SU-DHL-6 (cell line): ENCODE measurements around the gene KATNB1.
"Not testable (repeated sequence)": the region's sequence is repeated elsewhere in the genome, so short reads cannot be mapped to it uniquely, and the experiment has no call there.

Experiments used
- H2AFZ ChIP-seq: fragments of 200-600 bp; sonication (generic); 2 replicates; pipeline ENCODE4 v1.6.1; 2014; ENCODE audit warnings: low read depth, mild to moderate bottlenecking, moderate library complexity, mixed read lengths, antibody characterized with exemption, low read length; ENCODE audit not compliant: severe bottlenecking
- H3F3A ChIP-seq: fragments of 200-600 bp; shearing (Covaris generic); 2 replicates; pipeline ENCODE4 v1.6.0; 2016; ENCODE audit warnings: antibody characterized with exemption, mild to moderate bottlenecking; ENCODE audit not compliant: insufficient read depth
- H3K27ac ChIP-seq: fragments of 200-600 bp; sonication (generic); 2 replicates; pipeline ENCODE4 v1.5.1; 2016; ENCODE audit warnings: low read depth, mild to moderate bottlenecking, low read length, moderate library complexity, mixed read lengths
- H3K27me3 ChIP-seq: fragments of 200-600 bp; sonication (generic), shearing (Covaris generic); 2 replicates; pipeline ENCODE4 v1.6.0; 2014; ENCODE audit warnings: mild to moderate bottlenecking, low read length
- H3K36me3 ChIP-seq: fragments of 200-600 bp; sonication (generic); 2 replicates; pipeline ENCODE4 v1.6.1; 2014; ENCODE audit warnings: mild to moderate bottlenecking, low read length, mixed read lengths
- H3K4me2 ChIP-seq: fragments of 300-600, 200-600 bp; shearing (Covaris generic), sonication (generic); 2 replicates; pipeline ENCODE4 v1.6.0; 2014; ENCODE audit warnings: low read length, low read depth, mild to moderate bottlenecking; ENCODE audit not compliant: poor library complexity, severe bottlenecking
- H3K4me3 ChIP-seq: fragments of 200-600 bp; sonication (generic); 2 replicates; pipeline ENCODE4 v1.5.1; 2014; ENCODE audit warnings: antibody characterized with exemption, low read length, mild to moderate bottlenecking, mixed read lengths; ENCODE audit not compliant: insufficient read depth, poor library complexity, severe bottlenecking
- H3K79me2 ChIP-seq: fragments of 200-600 bp; sonication (generic); 2 replicates; pipeline ENCODE4 v1.6.1; 2014; ENCODE audit warnings: mild to moderate bottlenecking, low read length, moderate library complexity; ENCODE audit not compliant: insufficient read depth
- H3K9ac ChIP-seq: fragments of 200-600 bp; sonication (generic); 2 replicates; pipeline ENCODE4 v1.7.0; 2014; ENCODE audit warnings: mild to moderate bottlenecking, low read length
- H3K9me2 ChIP-seq: fragments of 200-600 bp; sonication (generic); replicated peaks from 2 replicates; pipeline ENCODE4 v1.6.1; 2014; ENCODE audit warnings: low read length; ENCODE audit not compliant: insufficient read depth
- H3K9me3 ChIP-seq: fragments of 200-600 bp; sonication (generic); 2 replicates; pipeline ENCODE4 v1.6.1; 2014; ENCODE audit warnings: low read length, mixed read lengths; ENCODE audit not compliant: insufficient read depth
- H4K20me1 ChIP-seq: fragments of 200-600 bp; sonication (generic); 2 replicates; pipeline ENCODE4 v1.6.1; 2014; ENCODE audit warnings: low read depth, mild to moderate bottlenecking, antibody characterized with exemption, low read length, moderate library complexity, mixed read lengths
- CTCF ChIP-seq: fragments of 200-600 bp; sonication (generic); IDR thresholded peaks from one replicate; pipeline ENCODE4 v1.5.1; 2017; ENCODE audit warnings: antibody characterized with exemption, mild to moderate bottlenecking, low read length, moderate library complexity; ENCODE audit not compliant: insufficient read depth, poor library complexity, severe bottlenecking
- EZH2phosphoT487 ChIP-seq: fragments of 200-600 bp; sonication (generic), shearing (Covaris generic); conservative IDR thresholded peaks from 2 replicates; pipeline ENCODE4 v1.6.1; 2018; ENCODE audit warnings: mild to moderate bottlenecking, antibody characterized with exemption, low read length, moderate library complexity, mixed read lengths

KATNB1 gene

GRCh38 chr16:57709663-57710062 lies 25.9 kb upstream of the KATNB1 start:
- Histone ChIP-seq H3K9me2 (no peaks in the 10 kb centered on the region), H3F3A (no peaks in the 10 kb centered on the region), H3K36me3 (no peaks in the 10 kb centered on the region), H3K9ac (no peak overlapping the region), H3K9me3 (no peaks in the 10 kb centered on the region), H3K79me2 (no peaks in the 10 kb centered on the region), H2AFZ (no peak overlapping the region), H3K27me3 (no peaks in the 10 kb centered on the region), H3K4me2 (no peak overlapping the region), H3K27ac (no peak overlapping the region), H4K20me1 (no peaks in the 10 kb centered on the region), H3K4me3 (no peak overlapping the region)
- TF ChIP-seq EZH2phosphoT487 (no peak), CTCF (no peak)

- no peaks in the 10 kb centered on the region for H3K27me3 ChIP-seq
- H3K4me3 ChIP-seq = no peak overlapping the region
- H2AFZ ChIP-seq = no peak overlapping the region
- no peak for TF ChIP-seq CTCF
- TF ChIP-seq EZH2phosphoT487 = no peak
- no peak overlapping the region for H3K9ac ChIP-seq
- no peak overlapping the region for H3K4me2 ChIP-seq
- H3K27ac ChIP-seq = no peak overlapping the region
- no peaks in the 10 kb centered on the region for H3K36me3 ChIP-seq
- no peaks in the 10 kb centered on the region for H3K9me3 ChIP-seq
- no peaks in the 10 kb centered on the region for H3K9me2 ChIP-seq
- H3K79me2 ChIP-seq = no peaks in the 10 kb centered on the region
- no peaks in the 10 kb centered on the region for H3F3A ChIP-seq
- no peaks in the 10 kb centered on the region for H4K20me1 ChIP-seq
These were observed 24.2 kb upstream of the KATNB1 start for GRCh38 chr16:57711346-57711745.

- no peaks in the 10 kb centered on the region for H3K9me3 ChIP-seq
- H3K4me2 ChIP-seq = no peak overlapping the region
- TF ChIP-seq EZH2phosphoT487 (no peak), CTCF (no peak)
- H3K36me3 ChIP-seq = no peaks in the 10 kb centered on the region
- no peaks in the 10 kb centered on the region for H3K9me2 ChIP-seq
- no peak overlapping the region for H3K27ac ChIP-seq
- H3K4me3 ChIP-seq = no peak overlapping the region
- no peak overlapping the region for H3K9ac ChIP-seq
- H2AFZ ChIP-seq = no peak overlapping the region
- no peaks in the 10 kb centered on the region for H3K27me3 ChIP-seq
- no peaks in the 10 kb centered on the region for H3F3A ChIP-seq
- H4K20me1 ChIP-seq = no peaks in the 10 kb centered on the region
- no peaks in the 10 kb centered on the region for H3K79me2 ChIP-seq
These were observed 23.6 kb upstream of the KATNB1 start for GRCh38 chr16:57711993-57712392.

- not testable (repeated sequence) for H3K9me3 ChIP-seq, H4K20me1 ChIP-seq, H3K9me2 ChIP-seq, H3K79me2 ChIP-seq, H3K9ac ChIP-seq, H3K27ac ChIP-seq, H3K36me3 ChIP-seq, H3F3A ChIP-seq, H3K4me2 ChIP-seq, H3K27me3 ChIP-seq, H2AFZ ChIP-seq, H3K4me3 ChIP-seq
These were observed 23.0 kb upstream of the KATNB1 start for GRCh38 chr16:57712569-57712968.
